Right lobe of liver (tissue), 4 donors: ENCODE results near the gene OPRL1.

Experiments used
- CTCF ChIP-seq, 4 donors: fragments of 200-600 bp in 3 of 4; fragments of 450-650 bp in 1 of 4; IDR thresholded peaks; one replicate each; pipeline versions ENCODE4 v1.5.1 to v1.8.0; 2016 to 2022; ENCODE audit warnings: antibody characterized with exemption in 4 of 4, mild to moderate bottlenecking in 2 of 4
- POLR2A ChIP-seq: fragments of 450-650 bp; IDR thresholded peaks from one replicate; pipeline ENCODE4 v1.6.1; 2017; ENCODE audit warnings: antibody characterized with exemption, mild to moderate bottlenecking
- donor health status: DM: no; HTN: no; CAD: no.
- donor health status: DM: no; HTN: no; CAD: no.
- donor health status: DM: no; HTN: yes; CAD: no.

GRCh38 chr20:64040231-64041039 lies 39.4 kb upstream of the OPRL1 start:
- TF ChIP-seq CTCF (IDR thresholded peaks at IDR 0.05) (no peak), POLR2A (no peak)
